ENCODE measurements around the gene ITGB3. TPM values are rescaled to one million over a fixed set of nuclear protein-coding genes. Genes with fewer than 3 reads are reported as not detected.

The ITGB3 gene
- total and polyA plus RNA-seq, 3 donors from 2014 or later = 6.9 to 10.3 (median 7.6) TPM

DNA sequence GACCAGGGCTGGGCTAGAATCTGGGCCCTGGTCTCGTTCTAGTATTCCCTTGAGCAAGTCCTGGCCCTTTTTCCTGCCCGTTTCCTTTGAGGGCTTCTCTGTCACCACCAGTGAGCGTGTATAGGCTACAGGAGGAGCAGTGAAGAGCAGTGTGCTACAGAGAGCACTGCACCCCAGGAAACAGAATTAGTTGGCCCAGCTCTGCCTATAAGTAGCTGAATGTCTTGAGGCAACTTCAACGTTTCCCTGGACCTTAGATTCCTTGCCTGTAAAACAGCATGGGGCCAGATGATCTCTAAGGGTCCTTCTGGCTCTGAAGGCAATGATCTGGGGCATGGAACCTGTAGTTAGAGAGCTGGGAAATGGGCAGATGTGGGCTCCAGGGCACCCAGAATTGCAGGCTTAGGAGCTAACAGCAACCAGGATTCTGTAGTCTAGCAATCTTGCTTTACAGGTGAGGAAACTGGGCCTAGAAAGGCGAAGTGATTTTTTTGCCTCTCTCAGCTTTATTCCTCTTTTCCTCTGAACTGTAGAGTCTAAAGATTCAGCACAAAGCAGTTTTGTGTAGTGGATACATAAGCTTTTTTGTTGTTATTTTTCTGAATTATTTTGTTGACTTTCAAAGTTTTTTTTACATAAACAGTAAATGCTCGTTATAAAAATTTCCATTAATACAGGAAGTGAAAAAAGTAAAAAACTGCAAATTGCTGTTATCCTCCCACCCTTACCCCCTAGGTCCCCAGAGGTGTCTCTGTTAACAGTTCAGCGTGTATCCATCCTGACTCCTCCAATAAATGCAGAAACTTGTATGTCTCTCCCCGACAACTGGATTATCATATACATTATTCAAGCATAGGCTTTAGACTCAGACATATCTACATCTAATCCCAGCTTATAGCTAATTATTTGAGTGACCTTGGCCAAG is 46.2 kb upstream of the ITGB3 start:
- H3K4me3 ChIP-seq = no peak overlapping the region
- H3K9me3 ChIP-seq = no peaks in the 10 kb centered on the region
- H3K4me1 ChIP-seq = peaks cover 13% of the 10 kb centered on the region
- H3K36me3 ChIP-seq (ENCODE audit: low read depth, missing control alignments) = no peaks in the 10 kb centered on the region
- TF ChIP-seq, protein P1, sequence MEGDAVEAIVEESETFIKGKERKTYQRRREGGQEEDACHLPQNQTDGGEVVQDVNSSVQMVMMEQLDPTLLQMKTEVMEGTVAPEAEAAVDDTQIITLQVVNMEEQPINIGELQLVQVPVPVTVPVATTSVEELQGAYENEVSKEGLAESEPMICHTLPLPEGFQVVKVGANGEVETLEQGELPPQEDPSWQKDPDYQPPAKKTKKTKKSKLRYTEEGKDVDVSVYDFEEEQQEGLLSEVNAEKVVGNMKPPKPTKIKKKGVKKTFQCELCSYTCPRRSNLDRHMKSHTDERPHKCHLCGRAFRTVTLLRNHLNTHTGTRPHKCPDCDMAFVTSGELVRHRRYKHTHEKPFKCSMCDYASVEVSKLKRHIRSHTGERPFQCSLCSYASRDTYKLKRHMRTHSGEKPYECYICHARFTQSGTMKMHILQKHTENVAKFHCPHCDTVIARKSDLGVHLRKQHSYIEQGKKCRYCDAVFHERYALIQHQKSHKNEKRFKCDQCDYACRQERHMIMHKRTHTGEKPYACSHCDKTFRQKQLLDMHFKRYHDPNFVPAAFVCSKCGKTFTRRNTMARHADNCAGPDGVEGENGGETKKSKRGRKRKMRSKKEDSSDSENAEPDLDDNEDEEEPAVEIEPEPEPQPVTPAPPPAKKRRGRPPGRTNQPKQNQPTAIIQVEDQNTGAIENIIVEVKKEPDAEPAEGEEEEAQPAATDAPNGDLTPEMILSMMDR (IDR thresholded peaks at IDR 0.05) = no peak
- TF ChIP-seq POLR2A (IDR thresholded peaks at IDR 0.05) = no peak
- intact Hi-C loops (cut with DNase I; ENCODE audit: low total_unique reads) = no loop called here
- no peaks in the 10 kb centered on the region for H3K27me3 ChIP-seq
- 82 to 84% methylated on average over 8 of the region's 8 CpGs for WGBS, 2 donors
- DNase-seq = no peak
- no peak overlapping the region for H3K27ac ChIP-seq

GRCh38 chr17:47208744-47209488 is 44.7 kb upstream of the ITGB3 start, which contains the start of gene MYL4:
Gene MYL4, plus strand, starts transcription at chr17:47209348. Its CDS starts 75 bp downstream, at chr17:47209423.
- DNase-seq = no peak

GRCh38 chr17:47209499-47209898 is 44.1 kb upstream of the ITGB3 start:
- H3K36me3 ChIP-seq (ENCODE audit: low read depth, missing control alignments) = no peaks in the 10 kb centered on the region
- no peaks in the 10 kb centered on the region for H3K27me3 ChIP-seq
- peaks cover 13% of the 10 kb centered on the region for H3K4me1 ChIP-seq
- intact Hi-C loops (cut with DNase I; ENCODE audit: low total_unique reads) = no loop called here
- H3K9me3 ChIP-seq = no peaks in the 10 kb centered on the region
- no peak for DNase-seq
- no peak overlapping the region for H3K27ac ChIP-seq
- TF ChIP-seq, protein P1 (IDR thresholded peaks at IDR 0.05) = no peak
- TF ChIP-seq POLR2A (IDR thresholded peaks at IDR 0.05) = no peak
- no peak overlapping the region for H3K4me3 ChIP-seq
- 98 to 100% methylated on average over 3 of the region's 3 CpGs for WGBS, 2 donors

More at GRCh38 chr17:47208744-47209488, 44.7 kb upstream of the ITGB3 start, which contains the start of gene MYL4:
- Histone ChIP-seq H3K27me3 (no peaks in the 10 kb centered on the region), H3K27ac (no peak within 1 kb of the TSS), H3K4me1 (peaks cover 13% of the 10 kb centered on the region), H3K36me3 (ENCODE audit: low read depth, missing control alignments) (no peaks in the 10 kb centered on the region), H3K4me3 (no peak within 1 kb of the TSS), H3K9me3 (no peaks in the 10 kb centered on the region)
- TF ChIP-seq, protein P1 (IDR thresholded peaks at IDR 0.05) = no peak
- no peak for TF ChIP-seq POLR2A (IDR thresholded peaks at IDR 0.05)
- 69 to 92% methylated on average over 4 to 6 of the region's 6 CpGs for WGBS, 2 donors
- intact Hi-C loops (cut with DNase I; ENCODE audit: low total_unique reads) = no loop called here

DNA sequence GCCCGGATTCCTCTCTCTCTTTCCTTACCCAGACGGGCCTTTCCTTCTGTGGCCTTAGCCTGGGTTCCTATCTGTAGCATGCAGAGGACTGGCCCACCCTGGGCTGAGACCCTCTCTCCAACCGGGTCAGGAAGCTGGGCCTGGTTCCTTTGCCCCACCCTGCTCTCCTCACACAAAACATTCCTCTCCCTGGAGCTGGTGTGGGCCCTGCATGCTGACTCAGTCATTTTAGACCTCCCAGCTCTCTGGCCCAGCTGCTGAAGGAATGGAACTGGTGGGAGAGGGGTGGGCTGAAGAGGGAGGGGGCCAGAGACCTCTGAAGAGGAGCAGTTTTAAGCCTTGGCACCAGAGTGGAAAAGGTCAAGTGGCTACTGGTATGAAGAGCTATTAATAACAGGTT is 43.5 kb upstream of the ITGB3 start:
- H3K27me3 ChIP-seq = no peaks in the 10 kb centered on the region
- intact Hi-C loops (cut with DNase I; ENCODE audit: low total_unique reads) = no loop called here
- no peaks in the 10 kb centered on the region for H3K36me3 ChIP-seq (ENCODE audit: low read depth, missing control alignments)
- no peak overlapping the region for H3K4me3 ChIP-seq
- WGBS, 2 donors = 65 to 69% methylated on average over 3 of the region's 3 CpGs
- TF ChIP-seq, protein P1 (IDR thresholded peaks at IDR 0.05) = no peak
- no peak for TF ChIP-seq POLR2A (IDR thresholded peaks at IDR 0.05)
- H3K9me3 ChIP-seq = no peaks in the 10 kb centered on the region
- peaks cover 12% of the 10 kb centered on the region for H3K4me1 ChIP-seq
- no peak for DNase-seq
- H3K27ac ChIP-seq = no peak overlapping the region
